HFFc6 (cell line): ENCODE results near the gene AMPD3. TPM values are rescaled to one million over a fixed set of nuclear protein-coding genes. Genes with fewer than 3 reads are reported as not detected.

Source experiments
- DNase-seq: peaks from one replicate; pipeline ENCODE4 v3.0.0-alpha.2; 2018
- H3K27ac Mint-ChIP-seq: 2 replicates; pipeline ENCODE4 v1.8.0; 2020; ENCODE audit warnings: mild to moderate bottlenecking, mixed read lengths
- H3K27me3 Mint-ChIP-seq: 2 replicates; pipeline ENCODE4 v1.8.0; 2021; ENCODE audit warnings: mild to moderate bottlenecking, moderate library complexity, mixed read lengths; ENCODE audit not compliant: insufficient read depth
- H3K36me3 Mint-ChIP-seq: 2 replicates; pipeline ENCODE4 v1.8.0; 2021; ENCODE audit warnings: low read depth, mixed read lengths
- H3K4me1 Mint-ChIP-seq: 2 replicates; pipeline ENCODE4 v1.8.0; 2020; ENCODE audit warnings: low read depth, mixed read lengths
- H3K4me3 Mint-ChIP-seq: 2 replicates; pipeline ENCODE4 v1.8.0; 2020; ENCODE audit warnings: mild to moderate bottlenecking, moderate library complexity, mixed read lengths
- H3K9me3 Mint-ChIP-seq: 2 replicates; pipeline ENCODE4 v1.8.0; 2020; ENCODE audit warnings: mild to moderate bottlenecking, mixed read lengths
- CTCF ChIP-seq: fragments of 200-600 bp; sonication (generic); IDR thresholded peaks from 2 replicates; pipeline ENCODE4 v1.5.0; 2021; ENCODE audit warnings: antibody characterized with exemption, mild to moderate bottlenecking
- total RNA-seq, 6 experiments: library from RNA; stranded (reverse); fragmentation: NEBNext Ultra II Directional; extraction: Animal tissue kit (Norgen Biotek cat#: 25700); gene quantifications; 2 replicates in 1 of 6; 3 replicates in 5 of 6; pipeline ENCODE4 v1.2.3, GENCODE V29; 2021

The AMPD3 gene
- total RNA-seq, 6 experiments from 2014 or later = 9.6 to 10.6 (median 10.0) TPM

- no peak for TF ChIP-seq CTCF
- H3K4me1 Mint-ChIP-seq = peaks cover 22% of the 10 kb centered on the region
- no peaks in the 10 kb centered on the region for H3K9me3 Mint-ChIP-seq
- no peak overlapping the region for H3K27ac Mint-ChIP-seq
- no peak overlapping the region for H3K4me3 Mint-ChIP-seq
- DNase-seq = no peak
- H3K27me3 Mint-ChIP-seq = no peaks in the 10 kb centered on the region
- peaks cover 8% of the 10 kb centered on the region; the same call in 1 of the 2 replicates for H3K36me3 Mint-ChIP-seq
These were observed 64.6 kb downstream of the AMPD3 start for GRCh38 chr11:10519630-10520029.

GRCh38 chr11:10520562-10520961 lies 65.5 kb downstream of the AMPD3 start:
- no peak for TF ChIP-seq CTCF
- H3K4me3 Mint-ChIP-seq = no peak overlapping the region
- no peak for DNase-seq
- H3K27me3 Mint-ChIP-seq = no peaks in the 10 kb centered on the region
- H3K27ac Mint-ChIP-seq = no peak overlapping the region
- peaks cover 8% of the 10 kb centered on the region; the same call in 1 of the 2 replicates for H3K36me3 Mint-ChIP-seq
- peaks cover 14% of the 10 kb centered on the region; the same call in 1 of the 2 replicates for H3K4me1 Mint-ChIP-seq
- no peaks in the 10 kb centered on the region for H3K9me3 Mint-ChIP-seq

DNA sequence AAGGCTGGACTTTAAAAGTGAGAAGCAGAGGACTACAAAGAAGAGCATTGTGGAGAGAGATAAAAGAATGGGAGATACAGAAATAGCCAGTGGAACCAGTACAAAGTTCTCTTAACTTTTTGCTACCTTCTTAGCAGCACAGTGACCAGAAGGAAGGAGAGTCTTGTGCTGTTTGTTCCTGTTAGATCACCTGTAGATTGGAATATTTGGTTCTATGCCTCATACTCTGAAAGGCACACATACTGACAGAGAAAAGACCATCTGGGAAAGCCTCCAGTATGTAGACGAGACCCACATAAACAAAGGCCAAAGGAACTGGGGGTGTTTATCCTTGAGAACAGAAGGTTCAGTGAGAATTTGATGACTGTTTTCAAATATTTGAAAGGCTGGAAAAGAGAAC lies 67.2 kb downstream of the AMPD3 start:
- no peaks in the 10 kb centered on the region; the same call in 1 of the 2 replicates for H3K27me3 Mint-ChIP-seq
- TF ChIP-seq CTCF = no peak
- H3K27ac Mint-ChIP-seq = peak overlapping the region; percentile 3; the same call in 1 of the 2 replicates
- no peak overlapping the region for H3K4me3 Mint-ChIP-seq
- H3K36me3 Mint-ChIP-seq = peaks cover 16% of the 10 kb centered on the region; the same call in 1 of the 2 replicates
- DNase-seq = no peak
- H3K4me1 Mint-ChIP-seq = peaks cover 27% of the 10 kb centered on the region
- no peaks in the 10 kb centered on the region for H3K9me3 Mint-ChIP-seq

- H3K36me3 Mint-ChIP-seq = peaks cover 16% of the 10 kb centered on the region; the same call in 1 of the 2 replicates
- no peak for TF ChIP-seq CTCF
- no peaks in the 10 kb centered on the region for H3K9me3 Mint-ChIP-seq
- DNase-seq = no peak
- H3K4me3 Mint-ChIP-seq = no peak overlapping the region
- H3K27ac Mint-ChIP-seq = no peak overlapping the region
- H3K4me1 Mint-ChIP-seq = peaks cover 27% of the 10 kb centered on the region
- H3K27me3 Mint-ChIP-seq = no peaks in the 10 kb centered on the region; the same call in 1 of the 2 replicates
These were observed 67.9 kb downstream of the AMPD3 start for GRCh38 chr11:10522921-10523320.

GRCh38 chr11:10524471-10524870 lies 69.4 kb downstream of the AMPD3 start:
- H3K4me1 Mint-ChIP-seq = peaks cover 38% of the 10 kb centered on the region
- peaks cover 16% of the 10 kb centered on the region; the same call in 1 of the 2 replicates for H3K36me3 Mint-ChIP-seq
- H3K4me3 Mint-ChIP-seq = no peak overlapping the region
- DNase-seq = no peak
- no peaks in the 10 kb centered on the region; the same call in 1 of the 2 replicates for H3K27me3 Mint-ChIP-seq
- TF ChIP-seq CTCF = no peak
- no peaks in the 10 kb centered on the region for H3K9me3 Mint-ChIP-seq
- no peak overlapping the region for H3K27ac Mint-ChIP-seq
